GM18511 (cell line): ENCODE data around the gene ZNF556.
"Not testable (repeated sequence)": the region's sequence is repeated elsewhere in the genome, so short reads cannot be mapped to it uniquely, and the experiment has no call there.

Source experiments
- ATAC-seq: cut with Tn5 transposase; IDR thresholded peaks from one replicate; pipeline ENCODE4 v1.9.1; 2021; ENCODE audit warnings: mild to moderate bottlenecking, moderate library complexity; ENCODE audit not compliant: unreplicated experiment

Gene ZNF556

DNA sequence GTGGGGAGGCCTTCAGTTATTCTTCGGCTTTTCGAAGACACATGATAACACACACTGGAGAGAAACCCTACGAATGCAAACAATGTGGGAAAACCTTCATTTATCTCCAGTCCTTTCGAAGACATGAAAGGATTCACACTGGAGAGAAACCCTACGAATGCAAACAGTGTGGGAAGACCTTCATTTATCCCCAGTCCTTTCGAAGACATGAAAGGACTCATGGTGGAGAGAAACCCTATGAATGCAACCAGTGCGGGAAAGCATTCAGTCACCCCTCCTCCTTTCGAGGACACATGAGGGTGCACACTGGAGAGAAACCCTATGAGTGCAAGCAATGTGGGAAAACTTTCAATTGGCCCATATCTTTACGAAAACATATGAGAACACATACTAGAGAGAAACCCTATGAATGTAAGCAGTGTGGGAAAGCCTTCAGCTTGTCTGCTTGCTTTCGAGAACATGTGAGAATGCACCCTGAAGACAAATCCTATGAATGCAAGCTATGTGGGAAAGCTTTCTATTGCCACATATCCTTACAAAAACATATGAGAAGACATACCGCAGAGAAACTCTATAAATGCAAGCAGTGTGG, 14.0 kb upstream of the ZNF556 start:
- no peak for ATAC-seq

DNA sequence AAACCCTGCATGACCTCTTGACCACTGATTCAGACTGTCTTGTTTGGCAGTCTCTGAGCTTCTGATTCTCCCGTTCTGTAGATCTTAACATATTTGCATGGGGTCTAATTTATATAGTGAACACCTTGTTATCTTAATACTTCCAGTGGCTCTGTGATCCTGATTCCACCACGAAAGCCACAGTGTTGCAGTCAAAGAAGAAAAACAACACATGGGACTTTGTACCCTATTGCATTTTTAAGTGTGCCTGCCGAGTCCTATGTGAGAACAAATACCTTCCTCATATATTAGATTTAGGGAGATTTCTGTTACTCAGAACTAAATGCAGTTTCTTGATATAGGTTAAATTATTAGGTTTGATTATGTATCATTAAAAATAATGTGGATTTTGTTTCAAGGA, 12.3 kb upstream of the ZNF556 start:
- ATAC-seq = no peak

DNA sequence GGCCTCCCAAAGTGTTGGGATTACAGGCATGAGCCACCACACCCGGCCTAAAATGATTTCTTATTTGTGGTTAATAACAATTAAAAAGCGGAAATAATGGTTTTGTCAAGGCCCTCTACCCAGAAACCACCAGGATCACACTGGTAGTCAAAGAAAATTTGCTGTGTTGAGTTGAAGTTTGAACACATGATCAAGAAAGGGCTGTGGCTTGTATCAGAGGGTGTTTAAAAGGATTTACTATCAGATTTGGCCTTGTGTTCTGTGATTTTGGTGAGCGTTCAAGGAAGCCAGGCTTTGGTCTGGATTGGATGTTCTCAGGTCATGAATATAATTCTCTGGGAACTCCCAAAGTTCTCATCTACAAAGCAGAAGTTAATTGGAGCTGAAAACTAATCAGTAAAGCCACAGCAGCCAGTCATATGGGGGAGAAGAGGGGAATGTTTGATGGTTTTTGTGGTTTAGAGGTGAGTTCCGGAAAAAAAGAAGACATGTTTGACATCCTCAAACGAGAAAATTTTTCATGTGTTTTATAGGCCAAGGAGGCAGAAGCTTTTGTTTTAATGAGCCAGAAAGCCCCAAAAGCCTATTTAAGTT, 10.6 kb upstream of the ZNF556 start:
- ATAC-seq = no peak

DNA sequence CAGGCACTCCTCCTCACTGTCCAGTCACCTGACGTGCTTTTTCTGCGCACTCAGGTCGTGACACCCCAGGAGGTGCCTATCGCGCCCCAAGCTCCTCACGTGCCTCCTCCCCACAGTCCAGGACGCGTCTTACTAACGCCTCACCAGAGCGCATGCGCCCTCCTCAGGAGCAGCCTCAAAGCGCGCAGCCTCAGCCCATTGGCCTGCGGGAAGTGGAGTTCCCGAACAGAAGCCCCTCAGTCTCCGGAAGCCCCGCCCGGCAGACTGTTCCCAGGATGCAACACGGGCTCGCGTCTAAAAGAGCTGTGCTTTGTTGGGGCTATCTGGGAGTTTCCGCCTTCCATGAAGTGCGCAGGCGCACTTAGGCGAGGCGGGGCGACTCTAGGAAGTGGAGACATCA, 8.3 kb upstream of the ZNF556 start:
- ATAC-seq = no peak

DNA sequence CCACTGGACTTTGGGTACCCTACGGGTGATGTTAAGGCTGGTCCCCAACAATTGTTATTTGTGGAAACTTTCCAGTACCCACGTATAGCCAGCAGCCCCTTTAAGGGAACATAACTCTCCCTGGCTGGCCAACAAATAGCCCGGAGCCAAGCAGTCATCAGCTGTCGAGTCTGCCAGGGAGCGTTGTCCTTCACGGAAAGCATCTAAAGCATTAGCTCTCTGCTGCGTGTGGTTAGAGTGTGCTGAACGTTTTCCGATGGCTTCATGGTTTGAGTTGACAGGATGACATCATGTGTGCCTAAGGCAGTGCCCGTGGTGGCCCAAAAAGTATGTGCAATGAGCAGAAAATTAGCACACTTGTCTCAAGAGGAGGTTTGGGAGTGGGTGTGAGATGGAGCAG, 3.3 kb upstream of the ZNF556 start:
- ATAC-seq = no peak

DNA sequence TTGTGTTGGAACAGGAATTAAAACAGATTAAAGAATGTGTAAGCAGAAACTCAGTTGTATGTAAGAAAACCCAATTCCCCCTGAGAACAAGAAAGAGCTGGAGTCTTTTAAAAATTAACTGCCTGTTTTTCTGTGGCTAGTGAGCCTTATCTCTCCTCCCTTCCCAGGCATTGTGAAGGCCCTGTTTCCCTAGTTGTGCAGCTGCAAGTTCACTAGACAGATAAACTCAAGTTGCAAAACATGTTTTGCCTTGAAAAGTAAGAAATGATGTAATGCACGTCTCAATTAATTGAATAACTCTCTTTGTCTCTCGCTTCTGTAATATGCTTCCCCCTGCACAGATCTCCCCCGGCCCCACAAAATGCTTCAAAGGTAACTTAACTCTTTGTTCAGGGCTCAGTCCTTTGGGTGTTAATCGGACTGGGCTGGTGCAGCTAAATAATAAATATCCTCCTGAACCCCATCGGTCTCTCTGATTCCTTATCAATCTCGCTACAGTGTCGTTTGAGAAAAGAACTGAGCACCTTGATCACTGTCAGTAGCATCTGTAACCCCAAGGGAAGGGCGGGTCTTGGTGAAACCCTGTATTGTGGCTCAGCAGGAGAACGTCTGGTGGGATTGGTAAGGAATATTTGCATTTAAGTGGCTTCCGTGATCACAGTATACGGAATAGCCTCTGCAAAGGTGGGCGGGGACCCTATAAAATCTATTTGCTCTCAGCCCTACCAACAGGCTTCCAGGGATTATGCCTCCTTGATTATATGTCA, 1.6 kb upstream of the ZNF556 start:
- ATAC-seq = no peak

DNA sequence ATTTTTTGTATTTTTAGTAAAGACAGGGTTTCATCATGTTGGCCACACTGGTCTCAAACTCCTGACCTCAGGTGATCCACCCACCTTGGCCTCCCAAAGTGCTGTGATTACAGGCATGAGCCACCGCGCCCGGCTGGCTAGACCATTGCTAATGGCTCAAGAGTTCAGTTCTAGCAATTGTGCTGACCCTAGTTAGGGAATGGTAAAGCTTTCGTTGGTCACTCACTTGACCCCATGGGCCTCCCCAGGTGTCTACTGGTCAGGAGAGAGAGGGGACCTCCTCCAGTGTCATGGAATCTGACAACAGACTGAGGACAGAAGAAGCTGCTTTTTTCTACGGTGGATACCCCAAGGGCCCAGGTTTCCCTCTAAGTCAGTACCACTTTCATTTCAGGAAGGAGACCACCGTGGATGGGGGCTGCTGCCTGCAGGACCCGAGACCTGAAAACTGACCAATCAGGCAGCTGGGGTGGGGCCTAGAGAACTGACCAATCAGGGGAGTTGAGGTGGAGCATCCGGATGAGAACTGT, 575 bp upstream of the ZNF556 start:
- no peak for ATAC-seq

DNA sequence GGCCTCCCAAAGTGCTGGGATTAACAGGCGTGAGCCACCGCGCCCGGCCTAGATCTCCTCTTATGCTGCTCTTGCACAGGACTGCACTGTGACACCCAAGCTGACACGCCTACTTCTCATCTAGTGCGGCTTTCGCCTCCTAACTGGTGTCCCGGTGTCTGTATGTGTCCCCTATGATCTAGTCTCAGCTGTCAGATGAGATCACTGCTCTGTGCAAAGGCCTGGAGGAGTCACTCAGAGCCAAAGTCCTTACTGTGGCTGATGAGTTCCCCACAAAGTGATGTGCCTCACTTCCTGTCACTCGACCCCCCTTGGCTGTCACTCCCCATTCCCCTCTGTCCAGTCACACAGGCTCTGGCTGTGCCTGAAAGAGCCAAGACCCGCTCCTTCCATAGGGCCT, 2.5 kb downstream of the ZNF556 start:
- no peak for ATAC-seq

DNA sequence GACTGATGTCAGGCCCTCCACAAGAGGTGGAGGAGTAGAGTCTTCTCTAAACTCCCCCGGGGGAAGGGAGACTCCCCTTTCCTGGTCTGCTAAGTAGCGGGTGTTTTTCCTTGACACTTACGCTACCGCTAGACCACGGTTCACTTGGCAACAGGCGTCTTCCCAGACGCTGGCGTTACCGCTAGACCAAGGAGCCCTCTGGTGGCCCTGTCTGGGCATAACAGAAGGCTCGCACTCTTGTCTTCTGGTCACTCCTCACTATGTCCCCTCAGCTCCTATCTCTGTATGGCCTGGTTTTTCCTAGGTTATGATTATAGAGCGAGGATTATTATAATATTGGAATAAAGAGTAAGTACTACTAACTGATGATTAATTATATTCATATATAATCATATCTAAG, 5.0 kb downstream of the ZNF556 start:
- ATAC-seq = not testable (repeated sequence)

DNA sequence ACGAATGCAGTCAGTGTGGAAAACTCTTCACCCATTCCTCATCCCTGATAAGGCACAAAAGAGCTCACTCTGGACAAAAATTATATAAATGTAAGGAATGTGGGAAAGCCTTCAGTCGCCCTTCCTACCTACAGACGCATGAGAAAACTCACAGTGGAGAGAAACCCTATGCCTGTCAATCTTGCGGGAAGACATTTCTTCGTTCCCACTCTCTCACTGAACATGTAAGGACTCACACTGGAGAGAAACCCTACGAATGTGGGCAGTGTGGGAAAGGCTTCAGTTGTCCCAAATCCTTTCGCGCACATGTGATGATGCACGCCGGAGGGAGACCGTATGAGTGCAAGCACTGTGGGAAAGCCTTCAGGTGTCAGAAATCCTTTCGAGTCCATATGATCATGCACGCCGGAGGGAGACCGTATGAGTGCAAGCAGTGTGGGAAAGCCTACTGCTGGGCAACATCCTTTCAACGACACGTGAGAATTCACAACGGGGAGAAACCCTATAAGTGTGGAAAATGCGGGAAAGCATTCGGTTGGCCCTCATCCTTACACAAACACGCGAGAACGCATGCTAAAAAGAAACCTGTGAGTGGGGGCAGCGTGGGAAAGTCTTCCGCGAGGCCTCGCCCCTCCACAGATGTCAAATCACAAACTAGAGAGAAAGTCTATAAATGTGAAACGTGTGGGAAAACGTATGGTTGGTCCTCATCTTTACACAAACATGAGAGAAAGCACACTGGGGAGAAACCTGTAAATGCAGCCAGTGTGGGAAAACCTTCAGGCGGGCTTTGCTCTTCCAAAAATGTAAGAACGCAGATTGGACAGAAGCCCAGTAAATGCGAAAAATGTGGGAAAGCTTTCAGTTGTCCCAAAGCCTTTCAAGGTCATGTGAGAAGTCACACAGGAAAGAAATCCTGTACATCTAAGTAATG, 10.5 kb downstream of the ZNF556 start:
- no peak for ATAC-seq

DNA sequence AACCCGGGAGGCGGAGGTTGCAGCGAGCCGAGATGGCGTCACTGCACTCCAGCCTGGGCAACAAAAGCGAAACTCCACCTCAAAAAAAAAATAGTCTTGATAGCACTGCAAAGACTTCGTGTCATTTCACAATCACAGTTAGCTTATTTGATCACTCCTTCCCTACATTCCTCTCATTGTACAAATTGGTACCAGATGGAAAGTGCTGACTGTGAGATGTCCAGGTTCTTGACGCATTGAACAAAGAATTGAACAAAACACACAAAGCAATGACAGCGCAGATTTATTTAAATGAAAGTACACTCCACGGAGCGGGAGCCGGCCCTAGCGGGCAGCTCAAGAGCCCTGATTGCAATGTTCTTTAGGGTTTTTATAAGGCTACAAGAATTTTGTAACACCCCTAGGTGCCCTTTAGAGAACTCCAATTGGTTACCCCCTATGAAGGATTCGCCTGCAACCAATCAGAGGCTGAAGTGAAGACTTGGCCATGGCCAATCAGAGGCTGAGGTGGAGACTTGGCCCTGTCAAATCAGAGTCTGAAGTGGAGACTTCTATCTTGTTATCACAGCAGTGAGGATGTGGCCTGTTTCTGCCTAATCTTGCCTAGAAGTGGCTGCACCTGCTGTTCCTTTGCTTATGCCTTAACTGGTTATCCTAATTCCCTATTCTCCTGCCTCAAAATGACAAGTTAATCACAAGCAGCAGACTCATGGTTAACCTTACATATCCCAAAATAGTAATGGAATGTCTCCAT, 16.7 kb downstream of the ZNF556 start:
- no peak for ATAC-seq

DNA sequence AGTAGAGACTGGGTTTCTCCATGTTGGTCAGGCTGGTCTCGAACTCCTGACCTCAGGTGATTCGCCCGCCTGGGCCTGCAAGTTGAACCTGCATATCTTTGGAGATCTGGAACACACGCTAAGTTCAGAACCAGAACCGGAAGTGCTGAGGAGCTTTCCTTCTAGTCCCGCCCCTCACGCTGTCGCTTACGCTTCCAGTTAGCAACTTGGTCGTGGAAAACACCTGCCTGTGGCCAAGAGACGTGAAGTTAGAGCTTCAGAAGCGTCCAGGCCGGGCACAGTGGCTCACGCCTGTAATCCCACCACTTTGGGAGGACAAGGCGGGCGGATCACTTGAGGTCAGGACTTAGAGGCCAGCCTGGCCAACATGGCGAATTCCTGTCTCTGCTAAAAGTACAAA, 18.6 kb downstream of the ZNF556 start:
- ATAC-seq = no peak

DNA sequence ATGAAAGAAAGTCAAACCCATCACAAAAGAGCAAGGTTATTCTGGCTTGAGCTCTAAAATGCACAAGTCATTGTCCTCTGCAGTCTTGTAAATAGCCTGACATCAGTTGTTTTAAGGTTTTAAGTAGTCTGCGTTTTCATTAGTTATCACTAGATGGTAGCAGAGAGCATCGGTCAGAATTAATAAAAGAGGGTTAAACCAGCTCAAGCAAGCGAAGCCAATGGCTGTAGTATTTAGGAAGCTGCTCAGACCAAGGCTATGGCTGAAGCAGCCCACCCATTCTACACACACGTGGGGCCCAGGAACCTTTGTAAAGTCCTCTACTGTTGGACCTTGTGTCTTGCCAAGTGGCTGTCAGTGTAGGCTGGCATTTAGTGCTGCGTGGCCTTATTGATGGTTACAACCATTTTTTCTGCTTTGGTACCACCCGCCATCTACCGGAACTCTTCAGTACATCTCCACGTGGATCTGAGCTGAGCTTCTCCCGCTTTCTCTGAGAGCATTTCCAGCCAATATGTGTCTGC, 20.3 kb downstream of the ZNF556 start:
- ATAC-seq = no peak

DNA sequence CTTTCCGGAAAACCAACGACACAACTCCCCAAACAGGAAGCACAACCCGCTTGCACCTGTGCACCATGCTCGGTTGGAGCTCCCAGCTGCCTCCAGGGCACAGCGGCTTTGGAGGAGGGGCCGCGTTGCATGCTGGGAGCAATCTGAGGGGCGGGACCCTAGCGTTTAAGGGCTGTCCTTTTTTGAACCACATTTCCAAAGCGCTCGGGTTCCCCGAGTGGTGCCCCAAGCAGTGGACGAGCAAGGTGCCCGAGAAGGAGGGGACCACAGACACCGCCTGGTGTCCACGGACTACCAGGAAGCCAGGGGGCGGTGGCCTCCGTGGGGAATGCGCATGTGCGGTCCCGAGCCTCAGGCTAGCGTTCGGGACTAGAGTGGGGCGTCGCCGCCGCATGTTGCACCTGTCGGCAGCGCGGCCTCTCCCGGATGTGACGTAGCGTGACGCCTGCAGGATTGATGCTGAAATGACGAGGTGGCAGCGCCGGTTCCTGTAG, 21.6 kb downstream of the ZNF556 start:
- ATAC-seq = no peak

DNA sequence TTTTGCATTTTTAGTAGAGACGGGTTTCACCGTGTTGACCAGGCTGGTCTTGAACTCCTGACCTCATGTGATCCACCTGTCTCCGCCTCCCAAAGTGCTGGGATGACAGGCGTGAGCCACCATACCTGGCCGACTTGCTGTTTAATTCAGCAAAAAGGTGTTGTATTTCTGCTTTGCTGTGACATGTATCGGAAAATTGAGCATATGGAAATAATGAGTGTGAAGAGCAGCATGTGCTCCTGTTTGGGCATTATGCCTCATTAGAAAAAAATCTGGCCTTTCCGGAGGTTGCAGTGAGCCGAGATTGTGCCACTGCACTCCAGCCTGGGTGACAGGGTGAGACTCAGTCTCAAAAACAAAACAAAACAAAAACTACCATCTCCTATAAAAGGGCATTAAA, 23.4 kb downstream of the ZNF556 start:
- not testable (repeated sequence) for ATAC-seq

DNA sequence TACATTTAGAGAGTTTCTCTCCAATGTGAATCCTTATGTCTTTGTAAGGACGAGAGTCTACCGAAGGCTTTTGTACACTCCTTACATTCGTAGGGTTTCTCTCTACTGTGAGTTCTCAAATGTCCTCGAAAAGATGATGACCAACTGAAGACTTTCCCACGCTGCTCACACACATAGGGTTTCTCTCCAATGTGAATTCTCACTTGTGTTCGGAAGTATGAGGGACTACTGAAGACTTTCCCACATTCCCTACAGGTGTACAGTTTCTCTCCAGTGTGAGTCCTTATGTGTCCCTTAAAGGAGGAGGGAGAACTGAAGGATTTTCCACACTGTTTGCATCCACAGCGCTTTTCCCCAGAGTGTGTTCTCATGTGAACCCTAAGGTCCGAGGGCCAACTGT, 29.6 kb downstream of the ZNF556 start:
- ATAC-seq = no peak

DNA sequence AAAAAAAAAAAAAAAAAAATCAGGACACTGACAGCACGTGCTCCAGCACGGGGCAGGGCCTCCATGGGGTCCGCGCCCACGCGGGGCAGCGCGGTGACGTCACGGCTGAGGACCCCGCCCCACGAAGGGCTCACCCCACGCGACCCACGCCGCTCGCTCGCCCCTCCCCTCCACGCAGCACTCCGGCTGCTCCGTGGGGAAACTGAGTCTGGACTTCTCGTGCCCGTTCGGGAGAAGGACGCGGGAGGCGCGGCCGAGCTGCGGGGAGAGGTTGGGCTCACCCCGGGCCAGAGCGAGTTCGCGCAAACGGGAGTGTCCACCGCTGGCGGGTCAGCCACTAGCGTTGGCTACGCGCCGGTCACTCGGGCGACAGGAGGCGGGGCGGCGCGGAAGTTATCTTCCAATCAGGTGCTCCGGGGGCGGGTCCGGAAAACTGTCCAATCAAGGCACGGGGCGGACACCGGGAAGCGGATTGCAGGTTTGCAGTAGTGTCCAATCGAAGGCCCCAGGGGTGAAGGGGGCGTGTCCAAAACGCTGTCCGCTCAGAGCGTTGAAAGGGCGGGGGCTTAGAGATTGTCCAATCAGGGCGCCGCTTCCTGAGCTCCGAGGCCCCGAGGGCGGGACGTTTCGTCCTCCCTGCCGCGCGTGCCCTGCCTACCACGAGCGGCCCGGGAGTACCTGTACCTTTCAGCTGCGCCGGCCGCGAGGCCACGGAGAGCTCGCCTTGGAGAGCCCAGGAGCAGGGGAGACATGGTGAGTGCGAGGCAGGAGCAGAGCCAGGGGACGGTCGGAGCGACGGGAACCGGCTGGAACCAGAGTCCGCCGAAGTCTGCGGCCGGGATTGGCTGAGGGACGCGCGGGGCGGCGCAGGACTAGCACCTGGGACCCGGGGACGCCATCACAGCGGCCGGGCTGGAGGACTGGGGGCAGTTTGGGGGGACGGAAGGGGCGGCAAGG, 33.4 kb downstream of the ZNF556 start, which contains the start of gene ZNF57:
ZNF57 (plus strand) TSS at position 633 of the 957 bp plus-strand sequence; CDS start at position 751, 118 bp downstream.
- peak; percentile 94 for ATAC-seq

DNA sequence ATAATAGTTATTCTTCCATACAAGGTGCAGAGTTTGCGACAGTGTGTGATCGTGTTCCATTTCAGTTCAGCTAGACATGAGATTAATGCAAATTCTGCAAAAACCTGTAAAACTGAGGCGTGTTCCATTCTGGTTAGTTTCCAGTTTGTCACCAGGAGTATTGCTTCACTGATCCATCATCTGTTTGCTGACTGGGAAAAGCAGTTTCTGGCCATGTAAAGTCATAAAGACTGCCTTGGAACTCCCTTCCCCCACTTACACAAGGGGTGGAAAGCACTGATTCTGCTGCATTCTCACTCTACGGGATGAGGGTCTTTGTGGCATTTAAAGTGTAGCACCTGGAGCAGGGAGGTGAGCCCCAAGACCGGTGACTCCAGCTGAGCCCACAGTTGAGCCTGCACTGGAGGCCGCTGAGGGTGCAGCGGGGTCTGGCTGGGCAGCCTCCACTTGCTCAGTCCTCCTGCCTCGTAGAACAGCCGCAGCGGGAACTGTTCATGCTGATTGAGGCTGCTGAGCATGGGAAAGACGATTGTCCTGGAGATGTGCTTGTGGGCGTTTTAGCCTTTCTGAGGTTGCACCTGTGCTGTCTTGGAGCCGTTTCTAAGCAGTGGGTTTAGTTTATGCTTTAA, 35.6 kb downstream of the ZNF556 start:
- no peak for ATAC-seq
